HEK293 (cell line): ENCODE measurements around the gene VAV3.

ENCODE experiments used
- ATF2 ChIP-seq: fragments of 450-650 bp; formaldehyde crosslinking; IDR thresholded peaks from 2 replicates; pipeline ENCODE4 v1.5.1; 2016; ENCODE audit warnings: missing biosample characterization, missing genetic modification characterization, low read depth
- CTCF ChIP-seq: fragments of 450-650 bp; formaldehyde crosslinking; IDR thresholded peaks from 2 replicates; pipeline ENCODE4 v1.5.1; 2016; ENCODE audit warnings: missing biosample characterization, missing genetic modification characterization
- KLF16 ChIP-seq: fragments of 450-650 bp; formaldehyde crosslinking; IDR thresholded peaks from 2 replicates; pipeline ENCODE4 v1.5.1; 2017; ENCODE audit warnings: missing biosample characterization, missing genetic modification characterization
- PBX3 ChIP-seq: sonication (generic); formaldehyde crosslinking; IDR thresholded peaks from 2 replicates; pipeline ENCODE4 v1.8.1; 2022; ENCODE audit warnings: mild to moderate bottlenecking, moderate library complexity, missing genetic modification reagents
- SP3 ChIP-seq: fragments of 450-650 bp; formaldehyde crosslinking; IDR thresholded peaks from 2 replicates; pipeline ENCODE4 v1.5.1; 2016; ENCODE audit warnings: missing biosample characterization, missing genetic modification characterization
- TSHZ1 ChIP-seq: fragments of 450-650 bp; formaldehyde crosslinking; IDR thresholded peaks from 2 replicates; pipeline ENCODE4 v1.5.1; 2016; ENCODE audit warnings: missing biosample characterization, missing genetic modification characterization, borderline replicate concordance
- ZBTB44 ChIP-seq: fragments of 450-650 bp; IDR thresholded peaks from 2 replicates; pipeline ENCODE4 v1.5.1; 2018; ENCODE audit warnings: missing biosample characterization, mild to moderate bottlenecking, missing genetic modification characterization
- ZBTB8A ChIP-seq: fragments of 450-650 bp; formaldehyde crosslinking; IDR thresholded peaks from 2 replicates; pipeline ENCODE4 v1.5.1; 2016; ENCODE audit warnings: missing biosample characterization, missing genetic modification characterization
- ZNF121 ChIP-seq: fragments of 450-650 bp; formaldehyde crosslinking; IDR thresholded peaks from 2 replicates; pipeline ENCODE4 v1.5.1; 2016; ENCODE audit warnings: missing biosample characterization, missing genetic modification characterization
- ZNF561 ChIP-seq: fragments of 450-650 bp; IDR thresholded peaks from 2 replicates; pipeline ENCODE4 v1.5.1; 2018; ENCODE audit warnings: missing biosample characterization, missing genetic modification characterization, borderline replicate concordance

- TF ChIP-seq CTCF (tag by site-specific recombination) (no peak), TSHZ1 (tag by site-specific recombination) (no peak), ZNF561 (no peak), ATF2 (tag by site-specific recombination) (no peak), ZNF121 (tag by site-specific recombination) (no peak), ZBTB44 (tag by site-specific recombination) (no peak), KLF16 (no peak), PBX3 (CRISPR knock-in tag) (no peak), SP3 (no peak), ZBTB8A (tag by site-specific recombination) (no peak)
These were observed 198.4 kb downstream of the VAV3 start for GRCh38 chr1:107766533-107766932.
